Heart right ventricle (tissue), 16 donors: Measurements from ENCODE around the gene SH3RF1. TPM values are rescaled to one million over a fixed set of nuclear protein-coding genes. Genes with fewer than 3 reads are reported as not detected.

ENCODE experiments used
- ATAC-seq, 8 donors: fragments of 200-7000 bp; cut with Tn5 transposase; one replicate each; pipeline ENCODE4 v1.9.1; 2020; ENCODE audit warnings: mild to moderate bottlenecking in 8 of 8, moderate library complexity in 8 of 8, moderate number of reproducible peaks in 1 of 8
- DNase-seq, 2 donors: peaks; one replicate each; pipeline ENCODE4 v3.0.0-alpha.2; 2020
- H3K27ac ChIP-seq, 10 donors: fragments of 200-600 bp; sonication (generic) in 2 of 10; one replicate each; pipeline versions ENCODE4 v1.5.0 to v1.8.0; 2020 to 2022; ENCODE audit warnings: mild to moderate bottlenecking in 3 of 10
- H3K27me3 ChIP-seq, 7 donors: fragments of 200-600 bp; one replicate each; pipeline ENCODE4 v1.8.0; 2021 to 2022; ENCODE audit warnings: mild to moderate bottlenecking in 2 of 7
- H3K36me3 ChIP-seq, 9 donors: fragments of 200-600 bp; sonication (generic) in 1 of 9; one replicate each; pipeline versions ENCODE4 v1.5.0 to v1.8.0; 2020 to 2022; ENCODE audit warnings: mild to moderate bottlenecking in 2 of 9
- H3K4me1 ChIP-seq, 9 donors: fragments of 200-600 bp; sonication (generic) in 1 of 9; one replicate each; pipeline versions ENCODE4 v1.5.0 to v1.8.0; 2020 to 2022; ENCODE audit warnings: mild to moderate bottlenecking in 4 of 9
- H3K4me3 ChIP-seq, 10 donors: fragments of 200-600 bp; sonication (generic) in 2 of 10; one replicate each; pipeline versions ENCODE4 v1.5.0 to v1.8.0; 2020 to 2022; ENCODE audit warnings: mild to moderate bottlenecking in 7 of 10, moderate library complexity in 2 of 10
- H3K9me3 ChIP-seq, 11 donors: fragments of 200-600 bp in 10 of 11; sonication (generic) in 2 of 11; one replicate each; pipeline versions ENCODE4 v1.5.0 to v1.8.0; 2013 to 2022; ENCODE audit warnings: mild to moderate bottlenecking in 2 of 11, control low read depth in 1 of 11, moderate library complexity in 1 of 11
- WGBS, 2 donors: extraction: QIAGEN DNeasy Blood & Tissue Kit; methylation state at CpG; one replicate each; pipeline ENCODE4 v1.1.7; 2013; ENCODE audit warnings: inconsistent platforms in 1 of 2; 5-methylcytosine and 5-hydroxymethylcytosine counted together
- intact Hi-C, 10 donors: fragments of 100-400 bp; cut with DNase I; formaldehyde crosslinking; loops; one replicate each; pipeline versions ENCODE4 v1.11.1 to v1.14.2; 2022
- polyA plus RNA-seq, 2 donors: library from polyadenylated mRNA; stranded (reverse); fragments of 200-250 nt; gene quantifications; one replicate each; pipeline ENCODE4 v1.2.3, GENCODE V29; 2013
- total RNA-seq, 10 donors: library from RNA; stranded (reverse); fragmentation: NEBNext Ultra II Directional in 3 of 10; extraction: Animal tissue kit (Norgen Biotek cat#: 25700) in 3 of 10; gene quantifications; one replicate each; pipeline versions ENCODE4 v1.2.1 to v1.2.4, GENCODE V29; 2021 to 2023
- TF ChIP-seq, protein P1 (sequence below), 9 donors: fragments of 200-600 bp; sonication (generic) in 2 of 9; IDR thresholded peaks; one replicate each; pipeline versions ENCODE4 v1.5.0 to v1.8.0; 2021 to 2022; ENCODE audit warnings: antibody characterized with exemption in 9 of 9, mild to moderate bottlenecking in 5 of 9, moderate library complexity in 1 of 9
- donor health status: Arrhythmogenic right ventricular cardiomyopathy.
- donor health status: ischemic (EF 13 %, LVEDD 7.1; RV severe dilation, severe dysfunction).
- donor health status: healthy with polysubstance abuse.
- donor health status: DM: no; HTN: yes; CAD: no.
- donor health status: DM: no; HTN: no; CAD: no.
- donor health status: ischemic (EF 25% LVEDD 6.9; RV normal size, moderate dysfunction).
- donor health status: ischemic (EF 25% LVEDD 5.7; RV mildly dilated, moderate dysfunction).
- donor health status: healthy.
- donor health status: DM: yes; HTN: yes; CAD: no.
- donor health status: Ischemic cardiomyopathy.
- donor health status: ischemic (EF 35%, LVEDD 5.7; RV mildly dilated, moderate dysfunction).
- donor health status: nonischemic (EF 11% LVEDD 7.7; RV severe dilation, severe dysfunction).
- donor health status: DM: yes; HTN: yes; CAD: no.
- donor health status: PGD.
- donor health status: ischemic (EF 29% LVEDD 5.4; RV normal size, mild dysfunction).
- donor health status: nonischemic (EF 23%, LVEDD 6.1; RV moderate dilation, normal function).

Gene SH3RF1
- total and polyA plus RNA-seq, 12 donors, result 2.6 to 11.7 (median 8.9) TPM

DNA sequence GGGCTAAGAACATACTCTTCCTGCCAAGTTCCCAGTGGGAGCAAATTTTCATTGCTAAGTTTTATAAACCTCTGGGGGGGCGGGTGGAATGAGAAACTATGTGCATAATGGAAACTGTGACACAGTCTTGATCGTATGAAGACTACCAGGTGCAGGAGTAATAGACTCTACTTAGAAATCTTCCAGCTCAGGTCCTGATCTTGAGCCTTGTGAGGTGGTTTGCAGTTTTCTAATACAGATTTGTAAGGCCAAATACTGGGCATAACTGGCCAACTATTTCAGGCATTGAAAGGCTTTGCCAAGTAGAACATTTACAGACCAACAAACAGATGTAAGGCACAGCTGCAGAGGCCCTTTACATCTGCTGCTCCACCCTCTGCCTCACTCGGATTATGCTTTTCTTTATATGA lies 171.0 kb downstream of the SH3RF1 start:
- Histone ChIP-seq H3K36me3 (peaks cover 0 to 54% (median 13%) of the 10 kb centered on the region in 9 donors), H3K9me3 (peaks cover 0 to 7% (median 0%) of the 10 kb centered on the region in 11 donors), H3K27ac (peak overlapping the region in 9 of 10 donors; percentile 9 to 81 (median 72)), H3K4me3 (no peak overlapping the region), H3K4me1 (peaks cover 0 to 39% (median 24%) of the 10 kb centered on the region in 9 donors), H3K27me3 (no peaks in the 10 kb centered on the region)
- intact Hi-C loops, result no loop called here
- DNase-seq (peak in 1 of 2 donors; percentile 69), ATAC-seq (peak in 7 of 8 donors; percentile 48 to 90 (median 81))
- WGBS, 2 donors, result 61 to 65% methylated on average over 3 of the region's 3 CpGs
- TF ChIP-seq, protein P1, sequence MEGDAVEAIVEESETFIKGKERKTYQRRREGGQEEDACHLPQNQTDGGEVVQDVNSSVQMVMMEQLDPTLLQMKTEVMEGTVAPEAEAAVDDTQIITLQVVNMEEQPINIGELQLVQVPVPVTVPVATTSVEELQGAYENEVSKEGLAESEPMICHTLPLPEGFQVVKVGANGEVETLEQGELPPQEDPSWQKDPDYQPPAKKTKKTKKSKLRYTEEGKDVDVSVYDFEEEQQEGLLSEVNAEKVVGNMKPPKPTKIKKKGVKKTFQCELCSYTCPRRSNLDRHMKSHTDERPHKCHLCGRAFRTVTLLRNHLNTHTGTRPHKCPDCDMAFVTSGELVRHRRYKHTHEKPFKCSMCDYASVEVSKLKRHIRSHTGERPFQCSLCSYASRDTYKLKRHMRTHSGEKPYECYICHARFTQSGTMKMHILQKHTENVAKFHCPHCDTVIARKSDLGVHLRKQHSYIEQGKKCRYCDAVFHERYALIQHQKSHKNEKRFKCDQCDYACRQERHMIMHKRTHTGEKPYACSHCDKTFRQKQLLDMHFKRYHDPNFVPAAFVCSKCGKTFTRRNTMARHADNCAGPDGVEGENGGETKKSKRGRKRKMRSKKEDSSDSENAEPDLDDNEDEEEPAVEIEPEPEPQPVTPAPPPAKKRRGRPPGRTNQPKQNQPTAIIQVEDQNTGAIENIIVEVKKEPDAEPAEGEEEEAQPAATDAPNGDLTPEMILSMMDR (IDR thresholded peaks at IDR 0.05), result no peak

- ATAC-seq, result peak in 1 of 8 donors; percentile 50
- 85 to 90% methylated on average over 4 of the region's 4 CpGs for WGBS, 2 donors
Measured at GRCh38 chr4:169098969-169099690, 171.6 kb downstream of the SH3RF1 start.

GRCh38 chr4:169098532-169098931 lies 172.2 kb downstream of the SH3RF1 start:
- intact Hi-C loops, result no loop called here
- ATAC-seq, result no peak
- Histone ChIP-seq H3K9me3 (peaks cover 0 to 7% (median 0%) of the 10 kb centered on the region in 11 donors), H3K36me3 (peaks cover 0 to 58% (median 13%) of the 10 kb centered on the region in 9 donors), H3K27me3 (no peaks in the 10 kb centered on the region), H3K4me1 (peaks cover 0 to 39% (median 24%) of the 10 kb centered on the region in 9 donors), H3K27ac (peak overlapping the region in 7 of 10 donors; percentile 7 to 80 (median 44)), H3K4me3 (no peak overlapping the region)
- TF ChIP-seq, protein P1 (IDR thresholded peaks at IDR 0.05), result no peak
- no peak for DNase-seq
- 83 to 85% methylated on average over 2 of the region's 2 CpGs for WGBS, 2 donors

More at GRCh38 chr4:169098969-169099690, 171.6 kb downstream of the SH3RF1 start:
- peaks cover 0 to 7% (median 0%) of the 10 kb centered on the region in 11 donors for H3K9me3 ChIP-seq
- peaks cover 0 to 39% (median 24%) of the 10 kb centered on the region in 9 donors for H3K4me1 ChIP-seq
- intact Hi-C loops, result no loop called here
- peak overlapping the region in 7 of 10 donors; percentile 41 to 81 (median 54) for H3K27ac ChIP-seq
- TF ChIP-seq, protein P1 (IDR thresholded peaks at IDR 0.05), result no peak
- no peak overlapping the region for H3K4me3 ChIP-seq
- H3K36me3 ChIP-seq, result peaks cover 0 to 52% (median 13%) of the 10 kb centered on the region in 9 donors
- H3K27me3 ChIP-seq, result no peaks in the 10 kb centered on the region
- no peak for DNase-seq

GRCh38 chr4:169098054-169098497 lies 172.7 kb downstream of the SH3RF1 start:
- 94 to 95% methylated on average over 2 of the region's 2 CpGs for WGBS, 2 donors
- H3K4me1 ChIP-seq, result peaks cover 0 to 39% (median 24%) of the 10 kb centered on the region in 9 donors
- H3K36me3 ChIP-seq, result peaks cover 0 to 61% (median 13%) of the 10 kb centered on the region in 9 donors
- intact Hi-C loops, result no loop called here
- ATAC-seq (no peak), DNase-seq (no peak)
- H3K9me3 ChIP-seq, result peaks cover 0 to 7% (median 0%) of the 10 kb centered on the region in 11 donors
- H3K4me3 ChIP-seq, result no peak overlapping the region
- H3K27ac ChIP-seq, result peak overlapping the region in 3 of 10 donors; percentile 7 to 80 (median 59)
- H3K27me3 ChIP-seq, result no peaks in the 10 kb centered on the region
- TF ChIP-seq, protein P1 (IDR thresholded peaks at IDR 0.05), result no peak
